HG03159 (cell line): ENCODE results near the gene TAF8.
A peak's percentile ranks its signal among the peaks of the same experiment; 100 is the strongest.
"Not testable (repeated sequence)": the region's sequence is repeated elsewhere in the genome, so short reads cannot be mapped to it uniquely, and the experiment has no call there.

Experiments
- ATAC-seq: cut with Tn5 transposase; IDR thresholded peaks from one replicate; pipeline ENCODE4 v1.9.1; 2021; ENCODE audit warnings: mild to moderate bottlenecking, moderate library complexity; ENCODE audit not compliant: unreplicated experiment

The TAF8 gene

DNA sequence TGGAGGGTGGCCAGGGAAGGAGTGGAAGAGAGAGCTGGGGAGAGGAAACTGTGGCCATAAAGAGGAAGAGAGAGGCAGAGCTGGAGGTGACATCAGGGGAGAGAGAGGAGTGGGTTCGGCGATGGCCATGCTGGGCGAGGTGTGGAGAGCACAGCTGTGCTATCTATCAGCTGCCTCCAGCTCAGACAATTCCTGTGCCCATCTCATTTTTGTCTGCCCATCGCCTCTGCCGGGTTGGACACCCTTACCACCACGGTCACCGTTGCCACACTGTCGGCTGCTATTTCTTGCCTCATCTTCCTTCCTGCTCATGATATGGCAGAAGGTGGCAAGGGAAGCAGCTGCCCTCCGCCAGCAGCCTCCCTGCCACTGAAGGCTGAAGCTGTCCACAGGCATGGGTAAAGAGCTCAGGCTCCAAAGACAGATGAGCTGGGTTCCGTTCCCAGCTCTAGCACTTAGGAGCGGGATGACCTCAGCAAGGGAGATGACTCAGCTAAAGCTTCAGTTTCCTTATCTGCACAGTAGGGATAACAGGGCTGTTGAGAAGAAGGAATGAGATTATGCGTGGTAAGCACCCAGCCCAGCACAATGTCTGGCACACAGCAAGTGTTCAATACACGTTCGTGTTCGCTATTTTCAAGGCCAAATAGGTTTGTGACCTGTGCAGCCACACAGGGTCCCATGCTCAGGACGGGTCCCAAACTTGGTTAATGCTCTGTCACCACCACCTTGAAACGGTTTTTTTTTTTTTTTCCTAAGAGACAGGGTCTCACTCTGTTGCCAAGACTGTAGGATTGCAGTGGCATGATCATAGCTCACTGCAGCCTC, 21.9 kb upstream of the TAF8 start:
- no peak for ATAC-seq

DNA sequence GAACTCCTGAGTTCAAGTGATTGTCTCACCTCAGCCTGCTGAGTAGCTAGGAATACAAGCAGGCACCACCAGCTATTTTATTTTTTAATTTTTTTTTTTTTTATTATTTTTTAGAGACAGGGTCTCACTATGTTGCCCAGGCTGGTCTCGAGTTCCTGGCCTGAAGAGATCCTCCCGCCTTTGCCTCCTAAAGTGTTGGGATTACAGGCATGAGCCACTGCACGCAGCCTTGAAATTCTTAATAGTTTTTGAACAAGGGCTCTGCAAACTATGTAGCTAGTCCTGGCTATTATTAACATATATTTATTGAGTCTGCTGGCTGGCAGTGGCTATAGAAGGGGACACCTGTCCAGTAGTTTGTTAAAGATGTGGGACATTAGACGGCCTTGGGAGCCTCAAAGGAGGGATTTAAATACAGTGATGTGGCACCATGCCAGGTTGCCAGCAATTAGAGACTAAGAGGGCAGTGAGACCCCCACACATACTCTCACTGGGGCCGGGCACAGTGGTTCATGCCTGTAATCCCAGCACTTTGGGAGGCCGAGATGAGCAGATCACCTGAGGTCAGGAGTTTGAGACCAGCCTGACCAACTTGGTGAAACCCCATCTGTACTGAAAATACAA, 21.1 kb upstream of the TAF8 start:
- ATAC-seq = no peak

DNA sequence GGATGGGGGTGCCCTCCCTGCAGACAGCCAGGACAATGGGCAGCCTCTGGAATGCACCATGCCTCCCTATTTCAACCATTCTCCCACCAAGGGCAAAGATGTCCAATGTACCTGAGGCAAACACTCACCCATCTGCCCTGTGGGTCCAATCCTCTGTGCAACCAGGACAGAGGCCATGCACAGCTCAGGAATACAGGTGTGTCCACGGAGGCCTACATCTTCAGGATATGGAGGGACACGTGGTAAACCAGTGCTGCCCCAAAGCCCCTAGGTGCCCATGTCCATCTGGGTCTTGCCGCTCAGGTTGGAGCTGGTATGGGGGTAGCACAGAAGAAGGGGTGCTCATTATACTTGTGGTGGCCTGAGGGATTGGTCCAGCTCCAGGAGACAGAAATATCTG, 20.4 kb upstream of the TAF8 start:
- ATAC-seq = no peak

DNA sequence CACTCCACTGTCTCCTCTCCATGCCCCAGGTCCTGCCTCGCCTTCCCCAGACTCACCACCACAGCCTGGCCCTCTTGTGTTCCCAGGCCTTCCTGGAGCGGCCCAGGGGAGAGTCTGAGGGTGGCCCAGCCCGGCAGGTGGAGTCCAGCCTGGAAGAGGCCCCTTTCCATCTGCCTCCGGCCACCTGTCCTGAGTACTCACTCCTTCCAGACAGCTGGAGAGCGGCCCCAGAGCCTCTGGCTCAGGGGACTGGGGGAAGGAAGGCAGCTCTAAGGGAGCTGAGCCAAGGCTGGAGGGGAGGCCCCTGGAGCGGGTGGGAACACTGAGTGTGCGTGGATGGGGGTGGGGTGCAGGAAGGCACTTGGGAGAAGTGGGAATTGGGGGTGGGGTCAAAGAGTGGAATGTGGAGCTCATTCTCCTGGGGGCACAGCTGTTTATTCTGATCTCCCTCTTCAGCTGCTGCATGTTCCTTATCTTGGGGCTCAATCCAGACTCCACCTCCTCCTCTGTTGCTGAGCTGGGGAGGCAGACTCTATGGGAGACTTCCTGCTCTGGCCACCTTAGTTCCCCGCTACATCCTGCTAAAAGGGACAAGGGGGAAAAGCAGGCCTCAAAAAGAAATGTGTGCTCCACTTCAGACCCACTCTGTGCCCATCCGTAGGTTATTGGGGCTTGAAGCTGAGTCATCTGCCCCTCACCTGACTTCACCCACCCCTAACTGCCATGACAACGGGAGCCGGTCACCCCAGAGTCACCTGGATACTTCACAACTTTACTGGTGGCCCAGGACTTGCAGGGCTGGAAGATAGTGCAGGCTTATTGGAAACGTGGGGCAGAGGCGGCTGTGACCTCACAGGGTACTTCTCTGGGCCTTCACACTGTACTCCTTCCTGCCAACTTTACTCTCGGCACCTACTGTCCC, 19.5 kb upstream of the TAF8 start:
- ATAC-seq = no peak

DNA sequence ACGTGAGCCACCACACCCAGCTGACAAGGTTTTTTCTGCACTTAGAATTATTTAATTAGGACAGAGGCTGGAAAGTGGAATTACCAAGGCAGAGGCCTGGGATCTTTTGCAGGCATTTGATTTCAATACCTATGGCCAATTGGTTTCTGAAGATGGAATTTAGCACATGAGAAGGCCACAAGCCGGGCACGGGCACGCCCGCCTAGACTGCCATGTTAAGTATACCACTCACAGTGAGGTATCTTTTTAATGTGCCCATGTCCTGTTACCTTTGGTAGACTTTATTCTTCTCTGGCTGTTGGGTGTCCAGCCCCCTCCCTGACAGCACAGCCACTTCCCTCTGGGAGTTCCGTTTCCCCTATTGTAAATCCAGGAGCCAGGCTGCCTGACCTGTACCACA, 18.0 kb upstream of the TAF8 start:
- ATAC-seq = no peak

DNA sequence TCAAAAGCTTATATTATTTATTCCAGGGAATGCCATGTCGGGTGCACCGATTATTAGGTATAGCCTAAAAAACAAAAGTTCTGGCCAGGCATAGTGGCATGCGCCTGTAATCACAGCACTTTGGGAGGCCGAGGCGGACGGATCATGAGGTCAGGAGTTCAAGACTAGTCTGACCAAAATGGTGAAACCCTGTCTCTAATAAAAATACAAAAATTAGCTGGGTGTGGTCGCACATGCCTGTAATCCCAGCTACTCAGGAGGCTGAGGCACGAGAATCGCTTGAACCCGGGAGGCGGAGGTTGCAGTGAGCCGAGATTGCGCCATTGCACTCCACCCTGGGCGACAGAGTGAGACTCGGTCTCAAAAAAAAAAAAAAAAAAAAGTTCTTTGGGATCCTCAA, 12.7 kb upstream of the TAF8 start:
- ATAC-seq = not testable (repeated sequence)

DNA sequence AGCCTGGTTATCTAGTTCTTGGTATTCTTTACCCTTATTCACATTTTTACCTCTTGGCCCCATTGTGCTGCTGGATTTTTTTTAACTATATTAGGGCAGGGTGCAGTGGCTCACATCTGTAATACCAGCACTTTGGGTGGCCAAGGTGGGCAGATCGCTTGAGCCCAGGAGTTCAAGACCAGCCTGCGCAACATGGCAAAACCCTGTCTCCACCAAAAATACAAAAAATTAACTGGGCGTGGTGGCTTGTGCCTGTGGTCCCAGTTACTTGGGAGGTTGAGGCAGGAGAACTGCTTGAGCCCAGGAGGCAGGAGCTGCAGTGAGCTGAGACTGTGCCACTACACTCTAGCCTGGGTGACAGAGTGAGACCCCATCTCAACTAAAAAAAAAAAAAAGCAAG, 12.2 kb upstream of the TAF8 start:
- ATAC-seq = no peak

DNA sequence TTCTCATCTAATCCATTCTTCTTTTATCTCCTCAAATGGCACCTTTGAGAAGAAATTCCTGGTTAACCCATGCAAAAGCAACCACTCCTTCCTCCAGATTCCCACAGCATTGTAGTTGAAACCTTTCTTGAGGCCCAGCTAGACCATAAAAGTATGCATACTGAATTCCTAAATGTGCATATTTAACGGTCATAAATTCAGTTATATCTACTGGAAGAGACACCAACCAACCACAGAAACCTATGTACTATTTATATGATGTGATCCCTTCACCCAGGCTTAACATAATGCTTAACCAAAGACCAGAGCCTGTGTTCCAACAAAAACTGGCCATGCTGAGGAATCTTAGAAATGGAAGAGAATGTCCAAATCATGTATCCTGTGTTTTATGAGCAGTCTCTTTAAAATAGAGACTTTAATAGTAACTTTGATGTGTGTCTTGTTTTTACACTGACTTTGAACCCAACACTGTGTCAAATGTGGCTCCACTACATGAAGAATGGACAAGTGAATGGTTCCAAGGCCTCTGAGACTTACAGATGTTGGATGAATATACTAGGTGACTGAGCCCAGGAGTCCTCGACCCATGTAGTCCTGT, 11.4 kb upstream of the TAF8 start:
- no peak for ATAC-seq

DNA sequence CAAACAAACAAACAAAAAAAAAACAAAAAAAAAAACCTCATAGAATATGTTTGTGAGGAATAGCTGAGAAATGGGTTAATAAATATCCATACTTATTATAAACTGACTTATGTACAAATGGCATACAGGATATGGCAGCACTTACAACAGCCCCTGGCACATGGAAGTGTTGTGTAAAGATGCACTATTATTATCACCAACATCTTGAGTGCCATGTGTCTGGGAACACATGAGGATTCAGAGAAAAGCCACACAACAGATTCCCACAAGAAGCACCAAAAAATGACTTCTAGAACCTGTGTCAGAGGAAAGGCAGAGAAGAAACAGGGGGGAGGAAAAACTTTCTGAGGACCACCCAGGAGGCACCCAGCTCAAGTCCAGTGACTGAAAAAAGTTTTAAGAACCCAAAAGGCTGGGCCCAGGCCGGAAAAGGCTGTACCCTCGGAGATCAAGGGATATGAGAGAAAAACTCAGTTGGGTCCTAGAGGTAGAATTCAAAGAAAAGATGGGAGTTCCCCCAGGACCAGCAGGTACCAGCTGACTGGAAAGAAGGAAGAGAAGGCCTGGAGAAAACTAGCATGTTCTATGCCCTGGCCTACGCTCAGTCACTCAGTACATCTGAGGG, 9.4 kb upstream of the TAF8 start:
- ATAC-seq = no peak

DNA sequence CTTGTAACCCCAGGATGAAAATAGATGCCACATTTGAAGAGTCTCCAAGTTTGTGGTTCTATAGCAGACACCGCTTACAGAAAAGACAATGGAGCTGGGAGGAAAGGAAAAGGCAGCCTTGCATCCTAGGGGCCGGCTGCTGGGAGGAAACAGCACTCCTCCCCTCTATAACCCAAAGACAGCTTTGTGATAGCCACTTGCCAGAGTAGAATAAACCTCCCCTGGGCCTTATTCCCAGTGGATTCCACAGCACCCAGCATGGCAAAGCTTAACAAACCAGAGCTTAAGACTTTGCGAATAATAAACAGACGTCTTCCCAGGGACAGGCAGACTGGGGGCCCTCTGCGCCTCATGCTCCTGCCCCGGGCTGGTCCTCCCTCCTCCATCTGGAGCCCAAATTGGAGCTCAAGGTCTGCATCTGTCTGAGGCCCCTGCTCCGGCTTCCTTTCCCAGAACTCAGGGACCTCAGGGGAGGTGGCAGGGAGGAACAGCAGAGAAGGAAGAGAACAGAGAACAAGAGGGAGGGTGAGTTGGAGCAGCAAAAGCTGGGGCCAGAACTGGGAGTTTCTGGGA, 8.8 kb upstream of the TAF8 start:
- no peak for ATAC-seq

DNA sequence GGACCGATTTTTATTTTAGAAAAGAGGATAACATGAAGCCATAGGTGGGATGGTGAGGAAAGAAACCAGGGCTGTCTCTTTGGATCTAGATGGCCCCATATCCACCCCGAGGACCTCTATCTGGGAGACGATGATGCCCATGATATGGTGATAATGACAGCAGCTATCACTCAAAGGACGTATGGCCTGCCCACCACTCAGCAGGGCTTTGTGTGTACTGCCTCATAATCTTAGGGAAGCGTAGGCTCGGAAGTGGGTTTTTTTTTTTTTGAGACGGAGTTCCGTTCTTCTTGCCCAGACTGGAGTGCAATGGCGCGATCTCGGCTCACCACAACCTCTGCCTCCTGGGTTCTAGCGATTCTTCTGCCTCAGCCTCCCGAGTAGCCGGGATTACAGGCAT, 8.2 kb upstream of the TAF8 start:
- ATAC-seq = no peak

DNA sequence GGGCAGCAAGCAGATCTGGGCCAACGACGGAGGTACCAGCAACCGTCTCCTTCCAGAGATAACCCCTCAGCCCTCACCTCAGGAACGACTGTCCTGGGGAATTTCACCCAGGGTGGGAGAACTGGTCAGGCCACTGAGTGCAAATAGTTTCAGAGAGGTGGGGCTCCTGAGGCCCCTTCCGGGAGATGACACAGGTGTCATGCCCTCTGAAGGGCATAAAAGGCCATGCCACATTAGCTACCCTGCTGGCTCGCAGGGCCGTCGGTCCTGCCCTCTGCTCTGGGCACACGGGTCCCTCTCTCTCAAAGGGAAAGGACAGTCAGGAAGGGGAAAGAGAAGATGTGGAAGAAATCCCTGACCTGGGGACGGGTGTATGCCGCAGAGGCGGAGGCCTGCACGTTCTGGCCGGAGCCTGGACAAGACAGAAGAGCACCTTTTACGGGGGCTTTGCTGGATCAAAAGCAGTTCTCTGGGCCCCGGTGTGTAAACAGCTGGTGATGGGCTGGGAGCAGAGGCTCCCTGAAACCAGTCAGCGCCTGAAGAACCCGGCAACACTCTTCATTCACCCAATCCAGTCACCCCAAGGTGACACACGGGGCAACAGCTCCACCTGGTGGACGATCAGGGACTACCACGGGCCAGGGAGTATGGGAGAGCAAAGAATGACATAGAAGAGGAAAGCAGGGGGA, 6.4 kb upstream of the TAF8 start:
- ATAC-seq = peak; percentile 54

DNA sequence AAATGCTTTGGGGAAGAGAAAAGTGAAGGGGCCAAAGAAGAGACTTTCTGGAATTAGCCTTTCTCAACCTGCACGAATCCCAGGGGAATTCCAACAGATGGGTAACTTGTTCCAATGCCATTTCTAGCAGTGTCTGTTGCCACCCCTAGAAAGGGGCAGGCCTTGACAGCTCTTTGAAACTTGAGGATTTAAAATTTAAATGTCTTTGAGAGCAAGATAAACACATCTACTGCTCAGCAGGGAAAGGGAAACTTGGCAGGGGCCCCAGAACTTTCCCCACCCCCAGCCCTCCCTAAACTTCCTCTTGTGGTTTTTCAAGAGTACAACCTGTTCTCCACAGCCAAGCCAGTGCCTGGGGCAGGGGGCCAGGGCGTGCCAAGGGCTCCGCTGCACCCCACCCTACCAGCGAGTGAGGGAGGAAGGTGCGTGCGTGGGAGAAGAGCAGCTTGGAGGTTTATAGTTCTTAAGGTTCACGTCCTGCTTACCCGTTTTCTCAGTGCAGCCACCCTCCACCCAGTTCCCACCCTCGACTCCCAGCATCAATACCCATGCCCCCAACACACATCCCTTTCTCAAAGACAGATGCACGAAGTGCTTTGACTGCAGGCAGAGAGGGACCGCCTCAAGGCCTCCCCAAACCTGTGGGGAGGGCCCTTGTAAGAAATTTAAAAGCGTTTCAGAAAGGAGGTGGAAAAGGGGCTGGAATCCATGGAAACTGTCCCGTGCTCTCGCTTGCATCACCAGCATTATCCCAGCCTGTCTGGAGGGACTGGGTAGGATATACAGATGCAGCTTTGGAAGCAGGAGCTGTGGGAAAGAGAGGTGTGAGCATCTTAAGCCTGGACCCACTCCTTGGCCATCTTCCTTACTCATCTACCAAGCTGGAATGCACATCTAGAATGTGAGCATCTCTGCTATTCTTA, 4.5 kb upstream of the TAF8 start:
- ATAC-seq = no peak

DNA sequence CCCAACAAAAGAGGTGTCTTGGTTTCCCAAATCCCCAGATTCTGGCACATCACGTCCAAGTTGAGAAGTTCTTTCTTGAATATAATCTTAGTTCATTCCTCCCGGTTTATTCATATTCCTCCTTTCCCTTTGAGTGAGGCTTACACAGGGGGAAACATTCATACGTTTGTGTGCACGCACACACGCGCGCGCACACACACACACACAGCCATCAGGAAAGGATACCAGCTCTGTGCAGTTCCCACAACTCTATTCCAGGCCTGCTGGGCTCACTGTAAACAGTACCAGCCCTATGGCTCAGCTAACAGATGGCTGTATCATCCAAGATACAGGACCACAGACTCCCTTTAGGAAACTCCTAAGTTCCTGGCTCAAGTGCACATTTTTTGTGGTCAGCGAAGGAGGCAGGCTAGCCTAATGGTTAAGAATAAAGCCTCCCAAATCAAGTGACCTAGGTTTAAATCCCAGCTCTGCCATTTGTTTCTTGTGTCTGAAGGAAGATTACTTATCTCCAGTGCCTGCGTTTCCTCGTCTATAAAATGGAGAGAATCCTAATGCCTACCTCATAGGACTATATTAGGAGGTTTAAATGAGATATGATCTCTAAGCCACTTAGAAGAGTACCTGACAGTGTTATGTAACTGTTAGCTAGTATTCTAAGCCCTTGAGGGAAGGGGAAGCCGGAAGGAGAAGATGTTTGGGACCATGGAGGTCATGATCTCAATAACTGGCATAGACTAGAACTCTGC, 3.7 kb upstream of the TAF8 start:
- ATAC-seq = no peak

DNA sequence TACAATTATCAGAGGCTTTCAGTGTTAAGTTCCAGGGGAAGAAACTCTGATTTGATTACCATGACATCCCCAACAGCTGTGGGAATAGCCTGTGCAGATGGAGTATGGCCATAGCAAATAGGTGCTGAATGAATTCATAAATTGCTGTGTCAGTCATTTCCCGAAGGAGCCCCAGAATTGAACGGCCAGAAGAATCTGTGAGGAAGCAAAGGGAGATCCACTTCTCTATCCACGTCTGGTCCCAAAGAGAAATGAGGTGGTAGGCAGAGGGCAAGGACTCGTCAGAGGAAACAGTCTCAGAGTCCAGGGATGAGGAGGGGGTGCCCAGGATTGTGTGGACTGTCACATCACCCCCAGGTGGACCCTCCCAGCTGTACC, 3.1 kb upstream of the TAF8 start:
- no peak for ATAC-seq

DNA sequence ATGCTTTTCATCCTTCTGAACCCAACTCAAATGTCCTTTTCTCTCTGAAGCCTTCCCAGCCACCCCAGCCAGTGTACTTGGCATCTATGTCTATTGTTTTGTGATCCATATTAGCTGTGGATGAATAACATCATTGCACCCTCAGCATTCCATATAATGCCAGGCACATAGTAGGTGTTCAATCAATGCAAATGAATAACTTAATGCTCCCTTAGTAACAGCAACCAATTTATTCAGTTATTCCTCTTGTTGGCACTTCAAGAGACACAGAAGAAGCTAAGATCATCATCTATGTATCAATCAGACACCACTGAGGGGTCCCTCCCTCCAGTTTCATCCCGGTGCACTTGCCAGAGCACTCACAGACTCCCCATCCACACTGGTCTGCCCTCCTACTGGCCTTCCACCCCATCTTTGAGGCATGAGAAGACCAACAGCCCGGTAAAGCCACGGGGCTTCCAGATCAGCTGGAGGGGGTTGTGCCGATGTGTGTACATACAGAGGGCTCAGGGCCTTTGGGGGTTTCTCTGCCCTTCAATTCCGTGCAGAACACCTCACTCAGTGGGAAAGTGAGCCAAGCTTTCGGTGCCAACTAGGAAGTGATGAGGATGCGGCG, 2.4 kb upstream of the TAF8 start:
- no peak for ATAC-seq

DNA sequence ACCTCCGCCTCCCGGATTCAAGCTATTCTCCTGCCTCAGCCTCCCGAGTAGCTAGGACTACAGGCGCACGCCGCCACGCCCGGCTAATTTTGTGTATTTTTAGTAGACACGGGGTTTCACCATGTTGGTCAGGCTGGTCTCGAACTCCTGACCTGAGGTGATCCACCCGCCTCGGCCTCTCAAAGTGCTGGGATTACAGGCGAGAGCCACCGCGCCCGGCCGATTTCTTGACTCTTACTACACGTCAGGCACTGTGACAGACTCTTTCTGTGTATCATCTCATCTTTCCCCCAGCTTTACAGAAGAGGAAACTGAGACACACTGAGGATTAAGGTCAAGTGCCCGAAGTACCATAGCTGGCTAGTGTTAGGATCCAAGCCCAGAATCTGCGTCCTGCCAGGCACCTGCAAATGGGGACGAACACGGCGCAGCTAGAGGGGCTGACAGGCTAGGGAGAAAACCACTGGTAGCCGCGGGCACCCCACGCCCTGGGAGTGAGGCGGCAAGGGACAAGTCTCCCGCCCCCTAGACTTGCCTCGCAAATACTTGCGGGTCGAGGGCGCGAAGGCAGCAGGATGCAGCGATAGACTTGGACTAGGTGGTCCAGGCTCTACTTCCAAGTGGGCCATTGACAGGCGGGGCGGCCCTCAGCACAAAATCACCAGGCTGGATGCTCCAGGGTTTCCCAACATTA, 1.1 kb upstream of the TAF8 start:
- ATAC-seq = no peak
